Activated CD8-positive, alpha-beta memory T cell treated with anti-CD3 and anti-CD28 coated beads, Interleukin-2, amount 10 ng/mL, durations not matched to agents 7 days and 5 days (primary cell): ENCODE measurements around the gene CD84. TPM values are rescaled to one million over a fixed set of nuclear protein-coding genes. Genes with fewer than 3 reads are reported as not detected.
"Not testable (repeated sequence)": the region's sequence is repeated elsewhere in the genome, so short reads cannot be mapped to it uniquely, and the experiment has no call there.

Experiments used
- ATAC-seq: fragments of 150-1000 bp; cut with Tn5 transposase; one replicate; pipeline ENCODE4 v1.10.0; 2021; ENCODE audit warnings: moderate library complexity
- CTCF ChIA-PET: fragments of 350-600 bp; sonication (Branson Sonifier 250); formaldehyde crosslinking; loops from one replicate; lab custom pipeline; 2021; ENCODE audit warnings: antibody characterized with exemption; lab: Charles Lee
- DNase-seq: peaks from one replicate; pipeline ENCODE4 v3.0.0-alpha.2; 2020
- H3K27ac Mint-ChIP-seq: one replicate; pipeline ENCODE4 v1.8.0; 2021; ENCODE audit warnings: mild to moderate bottlenecking, mixed read lengths
- H3K27me3 Mint-ChIP-seq: one replicate; pipeline ENCODE4 v1.8.0; 2021; ENCODE audit warnings: mixed read lengths
- H3K36me3 Mint-ChIP-seq: one replicate; pipeline ENCODE4 v1.8.0; 2021; ENCODE audit warnings: mild to moderate bottlenecking, mixed read lengths
- H3K4me1 Mint-ChIP-seq: one replicate; pipeline ENCODE4 v1.8.0; 2021; ENCODE audit warnings: mixed read lengths
- H3K4me3 Mint-ChIP-seq: one replicate; pipeline ENCODE4 v1.8.0; 2021; ENCODE audit warnings: mild to moderate bottlenecking, moderate library complexity, mixed read lengths
- H3K9me3 Mint-ChIP-seq: one replicate; pipeline ENCODE4 v1.8.0; 2022; ENCODE audit warnings: low read depth, mixed read lengths
- total RNA-seq, 2 experiments: library from RNA; stranded (reverse); gene quantifications; one replicate each; pipeline ENCODE4 v1.2.3, GENCODE V29; 2021

CD84 gene
- total RNA-seq, 2 experiments from 2014 or later, result 29.9 to 34.6 TPM

GRCh38 chr1:160562745-160563144 lies 16.6 kb downstream of the CD84 start:
- H3K27ac Mint-ChIP-seq, H3K9me3 Mint-ChIP-seq, H3K4me3 Mint-ChIP-seq, ATAC-seq, DNase-seq, H3K27me3 Mint-ChIP-seq: not testable (repeated sequence)
- Mint-ChIP-seq H3K4me1 (peaks cover 87% of the 10 kb centered on the region), H3K36me3 (peaks cover 57% of the 10 kb centered on the region)
- CTCF ChIA-PET, result interaction anchor here (5.3 to 24.3 kb wide), 3 partner anchors 12 to 50 kb away, joined by 19 to 337 read pairs (median 120); partner anchors contain the start of gene CD84

- ATAC-seq (peak; percentile 34), DNase-seq (no peak)
- peaks cover 56% of the 10 kb centered on the region for H3K36me3 Mint-ChIP-seq
- peaks cover 72% of the 10 kb centered on the region for H3K4me1 Mint-ChIP-seq
- peak overlapping the region; percentile 94 for H3K27ac Mint-ChIP-seq
- CTCF ChIA-PET, result interaction anchor here (0.8 to 24.3 kb wide), 8 partner anchors 10 to 132 kb away, joined by 3 to 337 read pairs (median 8); partner anchors contain the start of gene CD84
- H3K9me3 Mint-ChIP-seq, result peaks cover 7% of the 10 kb centered on the region
- no peaks in the 10 kb centered on the region for H3K27me3 Mint-ChIP-seq
- peak overlapping the region; percentile 80 for H3K4me3 Mint-ChIP-seq
These were observed 18.5 kb downstream of the CD84 start for GRCh38 chr1:160560806-160561205.

- CTCF ChIA-PET, result interaction anchor here (1.2 to 24.3 kb wide), 7 partner anchors 9 to 131 kb away, joined by 4 to 337 read pairs (median 10); partner anchors contain the start of gene CD84
- Mint-ChIP-seq H3K4me1 (peaks cover 65% of the 10 kb centered on the region), H3K27me3 (no peaks in the 10 kb centered on the region), H3K4me3 (peak overlapping the region; percentile 80), H3K9me3 (peaks cover 7% of the 10 kb centered on the region), H3K27ac (peak overlapping the region; percentile 94), H3K36me3 (peaks cover 54% of the 10 kb centered on the region)
- DNase-seq, result no peak
- ATAC-seq, result peak; percentile 21
These were observed 19.1 kb downstream of the CD84 start for GRCh38 chr1:160560045-160560705.

GRCh38 chr1:160559437-160559836 lies 19.9 kb downstream of the CD84 start:
- not testable (repeated sequence) for H3K9me3 Mint-ChIP-seq, DNase-seq, ATAC-seq, H3K27me3 Mint-ChIP-seq
- Mint-ChIP-seq H3K4me3 (peak overlapping the region; percentile 80), H3K4me1 (peaks cover 59% of the 10 kb centered on the region), H3K36me3 (peaks cover 48% of the 10 kb centered on the region), H3K27ac (peak overlapping the region; percentile 94)
- CTCF ChIA-PET, result interaction anchor here (2.6 to 24.3 kb wide), 4 partner anchors 9 to 53 kb away, joined by 10 to 337 read pairs (median 70); partner anchors contain the start of gene CD84

DNA sequence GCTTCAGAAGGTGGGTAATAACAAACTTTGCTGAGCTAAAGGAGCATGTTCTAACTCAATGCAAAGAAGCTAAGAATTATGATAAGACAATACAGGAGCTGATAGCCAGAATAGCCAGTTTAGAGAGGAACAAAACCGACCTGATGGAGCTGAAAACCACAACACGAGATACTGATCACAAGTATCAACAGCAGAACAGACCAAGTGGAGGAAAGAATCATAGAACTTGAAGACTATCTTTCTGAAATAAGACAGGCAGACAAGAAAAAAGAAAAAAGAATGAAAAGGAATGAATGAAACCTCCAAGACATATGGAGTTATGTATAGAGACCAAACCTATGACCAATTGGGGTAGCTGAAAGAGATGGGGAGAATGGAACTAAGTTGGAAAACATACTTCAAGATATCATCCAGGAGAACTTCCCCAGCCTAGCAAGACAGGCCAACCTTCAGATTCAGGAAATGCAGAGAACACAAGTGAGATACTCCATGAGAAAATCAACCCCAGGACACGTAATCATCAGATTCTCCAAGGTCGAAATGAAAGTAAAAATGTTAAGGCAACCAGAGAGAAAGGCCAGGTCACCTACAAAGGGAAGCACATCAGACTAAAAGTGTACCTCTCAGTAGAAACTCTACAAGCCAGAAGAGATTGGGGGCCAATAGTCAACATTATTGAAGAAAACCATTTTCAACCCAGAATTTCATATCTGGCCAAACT lies 20.5 kb downstream of the CD84 start:
- peaks cover 46% of the 10 kb centered on the region for H3K36me3 Mint-ChIP-seq
- no peak for DNase-seq
- ATAC-seq, result peak; percentile 55
- H3K27ac Mint-ChIP-seq, result peak overlapping the region; percentile 94
- H3K27me3 Mint-ChIP-seq, result no peaks in the 10 kb centered on the region
- peaks cover 54% of the 10 kb centered on the region for H3K4me1 Mint-ChIP-seq
- peak overlapping the region; percentile 80 for H3K4me3 Mint-ChIP-seq
- peaks cover 7% of the 10 kb centered on the region for H3K9me3 Mint-ChIP-seq
- CTCF ChIA-PET, result interaction anchor here (1.1 to 24.3 kb wide), 5 partner anchors 8 to 54 kb away, joined by 4 to 337 read pairs (median 19); partner anchors contain the start of gene CD84

GRCh38 chr1:160553778-160554177 lies 25.5 kb downstream of the CD84 start:
- ATAC-seq (no peak), DNase-seq (peak; percentile 33)
- Mint-ChIP-seq H3K4me3 (no peak overlapping the region), H3K36me3 (peaks cover 38% of the 10 kb centered on the region), H3K27me3 (no peaks in the 10 kb centered on the region), H3K4me1 (peaks cover 14% of the 10 kb centered on the region), H3K27ac (no peak overlapping the region), H3K9me3 (no peaks in the 10 kb centered on the region)
- CTCF ChIA-PET, result interaction anchor here (0.9 to 24.3 kb wide), 5 partner anchors 10 to 59 kb away, joined by 4 to 337 read pairs (median 21); partner anchors contain the start of gene CD84

DNA sequence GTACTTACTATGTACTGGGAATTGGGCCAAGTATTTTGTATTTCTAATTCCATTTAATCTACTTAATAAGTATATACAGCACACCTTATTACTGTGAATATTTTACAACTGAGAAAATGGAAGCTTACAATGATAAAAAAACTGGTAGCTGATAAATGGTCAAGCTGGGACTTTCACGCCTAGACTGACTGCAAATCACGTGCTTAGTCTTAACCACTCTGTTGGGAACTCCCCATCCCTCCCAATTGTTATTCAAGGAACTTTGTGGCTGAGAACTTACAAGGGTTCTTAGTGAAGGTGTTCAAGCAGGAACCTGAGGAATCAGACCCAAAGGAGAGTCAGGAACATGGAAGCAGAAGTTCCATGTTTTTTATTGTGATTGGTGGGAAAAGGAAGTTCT lies 26.9 kb downstream of the CD84 start:
- peaks cover 2% of the 10 kb centered on the region for H3K4me1 Mint-ChIP-seq

DNA sequence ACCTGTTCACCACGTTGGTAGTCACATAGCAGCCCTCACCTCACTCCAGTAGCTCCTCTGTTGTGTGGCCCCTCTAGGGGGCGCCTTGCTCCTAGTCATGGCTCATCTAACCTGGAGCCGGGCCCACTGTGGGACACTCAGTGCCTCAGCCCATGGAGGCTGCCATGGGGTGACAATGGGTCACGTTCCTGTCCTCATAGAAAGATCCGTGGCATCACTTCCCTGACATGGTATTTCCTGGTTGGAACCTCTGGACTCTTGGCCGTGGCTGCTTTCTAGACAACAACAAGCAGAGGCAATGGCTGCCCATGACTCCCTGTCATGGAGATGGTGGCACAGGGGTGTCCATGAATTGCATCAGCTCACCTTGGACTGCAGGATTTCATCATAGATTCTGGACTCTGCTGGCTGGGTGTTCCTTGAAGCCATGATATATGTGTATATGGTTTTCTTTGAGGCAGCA lies 28.7 kb downstream of the CD84 start:
- CTCF ChIA-PET, result interaction anchor here (0.6 to 24.3 kb wide), 11 partner anchors 10 to 122 kb away, joined by 3 to 337 read pairs (median 6); partner anchors contain the start of genes CD84 and SLAMF6
- peak; percentile 80 for ATAC-seq
- Mint-ChIP-seq H3K27me3 (no peaks in the 10 kb centered on the region), H3K27ac (peak overlapping the region; percentile 9), H3K4me3 (no peak overlapping the region), H3K36me3 (peaks cover 51% of the 10 kb centered on the region), H3K9me3 (no peaks in the 10 kb centered on the region), H3K4me1 (no peaks in the 10 kb centered on the region)
- peak; percentile 71 for DNase-seq

More for the DNA sequence above, 26.9 kb downstream of the CD84 start:
- Mint-ChIP-seq H3K4me3 (no peak overlapping the region), H3K27ac (no peak overlapping the region), H3K27me3 (no peaks in the 10 kb centered on the region), H3K36me3 (peaks cover 43% of the 10 kb centered on the region), H3K9me3 (no peaks in the 10 kb centered on the region)
- ATAC-seq, result no peak
- DNase-seq, result no peak
- CTCF ChIA-PET, result interaction anchor here (0.9 to 24.3 kb wide), 6 partner anchors 12 to 60 kb away, joined by 3 to 337 read pairs (median 4); partner anchors contain the start of gene CD84

DNA sequence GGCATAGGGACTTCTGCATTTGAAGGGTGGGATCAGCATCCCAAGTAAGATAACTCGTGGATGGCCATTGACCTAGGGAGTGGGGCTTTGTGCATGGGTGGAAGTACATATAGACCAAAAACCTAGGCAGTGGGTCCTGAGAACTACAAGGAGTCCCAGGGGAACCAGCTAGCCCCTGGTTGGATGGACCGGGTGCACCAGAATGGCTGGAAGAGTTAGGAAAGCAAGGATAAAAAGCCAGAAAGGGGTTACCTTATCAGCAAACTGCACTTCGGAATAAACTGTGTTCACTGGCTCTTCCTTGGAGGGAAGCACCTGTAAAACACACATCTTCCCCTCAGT lies 29.7 kb downstream of the CD84 start:
- CTCF ChIA-PET, result interaction anchor here (1.0 to 24.3 kb wide), 8 partner anchors 9 to 121 kb away, joined by 3 to 337 read pairs (median 6); partner anchors contain the start of genes CD84 and SLAMF6
- Mint-ChIP-seq H3K4me3 (no peak overlapping the region), H3K27ac (no peak overlapping the region), H3K4me1 (peaks cover 7% of the 10 kb centered on the region), H3K27me3 (no peaks in the 10 kb centered on the region), H3K36me3 (peaks cover 56% of the 10 kb centered on the region), H3K9me3 (no peaks in the 10 kb centered on the region)
- ATAC-seq (no peak), DNase-seq (no peak)

DNA sequence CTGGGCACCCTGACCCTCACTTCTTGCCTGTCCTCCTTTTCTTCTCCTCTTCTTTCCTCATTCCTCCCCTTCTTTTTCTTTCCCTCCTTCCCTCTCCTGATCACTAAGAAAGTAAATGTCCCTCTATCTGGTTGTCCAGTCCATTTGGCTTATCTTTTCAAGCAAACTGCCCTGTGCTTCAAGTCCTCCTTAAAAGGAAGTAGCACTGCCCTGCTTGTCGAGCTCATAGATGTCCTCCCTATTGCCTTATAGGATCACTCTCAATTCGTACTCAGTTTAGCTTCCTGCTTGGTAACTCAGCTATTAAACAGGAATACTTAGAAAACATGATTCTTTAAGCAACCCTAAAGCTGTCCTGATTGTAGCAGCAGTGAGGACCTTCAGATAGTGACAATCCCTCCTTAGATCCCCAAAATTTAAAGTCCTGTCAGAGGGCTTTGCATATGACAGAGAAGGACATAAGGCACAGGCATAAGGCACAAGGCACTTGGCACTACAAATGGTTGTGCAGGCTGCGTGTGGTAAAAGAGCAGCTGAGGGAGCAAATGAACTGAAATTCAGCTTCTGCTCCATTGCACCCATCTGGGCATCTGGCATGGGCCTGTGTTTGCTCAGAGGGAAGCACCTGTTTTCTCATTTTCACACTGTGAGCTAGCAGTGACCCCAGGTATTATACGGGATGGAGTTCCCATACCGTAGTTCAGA lies 30.2 kb downstream of the CD84 start:
- Mint-ChIP-seq H3K4me3 (no peak overlapping the region), H3K4me1 (peaks cover 10% of the 10 kb centered on the region), H3K27me3 (no peaks in the 10 kb centered on the region), H3K36me3 (peaks cover 53% of the 10 kb centered on the region), H3K27ac (no peak overlapping the region), H3K9me3 (no peaks in the 10 kb centered on the region)
- DNase-seq (no peak), ATAC-seq (no peak)
- CTCF ChIA-PET, result interaction anchor here (1.0 to 24.3 kb wide), 7 partner anchors 8 to 120 kb away, joined by 3 to 337 read pairs (median 6); partner anchors contain the start of gene CD84

DNA sequence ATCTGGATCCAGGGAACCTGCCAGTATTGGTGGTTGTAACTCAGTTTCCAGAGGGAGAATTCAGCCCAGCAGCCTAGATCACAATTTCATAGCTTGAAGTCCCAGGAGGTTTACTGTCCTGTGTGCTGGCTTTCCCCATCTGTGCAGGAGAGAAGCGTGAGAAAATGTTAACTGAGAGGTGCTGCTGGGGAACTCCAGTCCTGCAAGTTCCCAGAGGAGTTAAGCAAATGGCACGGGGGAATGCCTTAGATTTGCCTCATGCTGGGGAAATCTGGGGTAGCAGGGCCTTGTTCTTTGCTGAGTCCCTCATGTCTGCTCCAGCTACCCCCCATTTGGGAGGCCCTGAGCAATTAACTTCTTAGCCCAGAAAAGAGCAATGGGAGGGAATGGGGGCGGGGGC lies 31.1 kb downstream of the CD84 start:
- H3K27me3 Mint-ChIP-seq, result no peaks in the 10 kb centered on the region
- no peak for DNase-seq
- H3K36me3 Mint-ChIP-seq, result peaks cover 47% of the 10 kb centered on the region
- no peaks in the 10 kb centered on the region for H3K9me3 Mint-ChIP-seq
- CTCF ChIA-PET, result interaction anchor here (1.6 to 24.3 kb wide), 2 partner anchors 64 to 119 kb away, joined by 3 to 337 read pairs; no protein-coding TSS in a partner anchor
- H3K27ac Mint-ChIP-seq, result no peak overlapping the region
- no peak overlapping the region for H3K4me3 Mint-ChIP-seq
- no peak for ATAC-seq
- peaks cover 14% of the 10 kb centered on the region for H3K4me1 Mint-ChIP-seq

GRCh38 chr1:160547422-160547821 lies 31.9 kb downstream of the CD84 start:
- Mint-ChIP-seq H3K9me3 (no peaks in the 10 kb centered on the region), H3K36me3 (peaks cover 40% of the 10 kb centered on the region), H3K27me3 (no peaks in the 10 kb centered on the region), H3K4me1 (peaks cover 14% of the 10 kb centered on the region), H3K4me3 (no peak overlapping the region), H3K27ac (no peak overlapping the region)
- DNase-seq (no peak), ATAC-seq (no peak)
- CTCF ChIA-PET, result interaction anchor here (1.2 to 24.3 kb wide), 2 partner anchors 51 to 65 kb away, joined by 4 to 337 read pairs; no protein-coding TSS in a partner anchor
